GM18502 (cell line): Measurements from ENCODE around the gene VTCN1.
"Not testable (repeated sequence)": the region's sequence is repeated elsewhere in the genome, so short reads cannot be mapped to it uniquely, and the experiment has no call there.

ENCODE experiments used
- ATAC-seq: cut with Tn5 transposase; IDR thresholded peaks from one replicate; pipeline ENCODE4 v1.9.1; 2021; ENCODE audit warnings: mild to moderate bottlenecking; ENCODE audit not compliant: unreplicated experiment, poor library complexity

The VTCN1 gene

DNA sequence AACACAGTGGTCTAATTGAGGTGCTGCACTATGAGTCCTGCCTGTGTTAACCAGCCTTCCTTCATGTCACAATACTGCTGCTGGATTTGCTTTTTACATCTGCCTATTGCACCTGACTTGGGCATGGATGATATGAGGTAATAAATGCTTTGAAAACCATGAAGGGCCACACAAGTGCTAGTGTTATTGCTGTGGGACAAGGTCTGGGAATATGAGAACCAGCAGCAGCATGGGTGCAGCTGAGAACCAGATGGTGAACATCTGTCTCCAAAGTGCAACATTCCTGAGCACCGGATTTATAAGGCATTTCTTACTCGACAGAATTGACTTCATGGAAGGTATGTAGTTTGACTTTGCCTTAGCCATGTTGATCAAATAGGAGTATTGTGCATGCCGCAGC, 105.7 kb downstream of the VTCN1 start:
- ATAC-seq, result no peak

GRCh38 chr1:117101858-117102257, 108.9 kb downstream of the VTCN1 start:
- not testable (repeated sequence) for ATAC-seq

- ATAC-seq, result no peak
Measured at GRCh38 chr1:117101334-117101733, 109.4 kb downstream of the VTCN1 start.

DNA sequence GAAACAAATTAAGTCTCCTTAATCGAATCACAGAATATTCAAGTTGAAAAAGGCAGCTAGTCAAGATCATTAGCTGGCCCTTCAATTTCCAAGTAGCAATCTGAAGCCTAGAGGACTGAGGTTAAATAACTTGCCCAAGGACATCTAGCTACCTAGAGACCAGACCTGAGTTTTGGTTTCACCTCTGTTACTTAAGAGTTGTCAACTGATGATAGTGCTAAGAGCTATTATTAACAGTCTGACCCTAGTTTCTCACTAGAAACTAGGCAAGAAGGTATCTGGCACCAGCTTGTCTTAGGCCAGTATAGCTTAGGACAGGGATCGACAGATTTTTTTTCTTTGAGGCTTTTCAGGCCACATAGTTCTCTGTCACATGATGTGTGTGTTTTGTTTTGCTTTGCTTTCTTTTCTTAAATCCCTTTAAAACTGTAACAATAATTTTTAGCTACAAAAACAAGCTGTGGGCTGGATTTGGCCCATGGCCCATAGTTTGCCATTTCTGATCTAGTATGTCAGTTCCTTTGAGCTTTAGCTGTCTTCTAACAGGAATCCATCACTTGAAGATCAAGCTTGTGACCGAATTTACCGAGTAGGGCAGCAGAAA, 112.3 kb downstream of the VTCN1 start:
- ATAC-seq, result no peak

DNA sequence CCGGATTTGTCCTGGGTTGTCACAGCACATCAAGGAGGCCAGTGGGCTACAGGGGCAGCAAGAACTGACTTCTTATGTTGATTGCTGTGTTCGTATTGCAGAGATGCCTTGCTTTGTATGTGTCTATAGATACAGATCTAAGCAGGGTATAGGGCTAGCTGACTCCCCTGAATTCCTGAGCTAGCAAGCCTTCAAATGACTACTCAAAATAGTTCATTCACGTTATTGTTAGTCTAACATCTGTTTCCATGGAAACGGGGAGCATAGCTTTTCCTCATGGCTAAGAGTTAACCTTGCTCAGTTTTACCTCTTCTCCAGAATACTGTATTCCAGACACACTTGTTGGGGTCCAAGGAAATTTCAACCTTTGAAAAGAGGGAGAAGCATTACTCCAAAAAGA, 113.3 kb downstream of the VTCN1 start:
- no peak for ATAC-seq

GRCh38 chr1:117096951-117097408, 113.7 kb downstream of the VTCN1 start:
- ATAC-seq, result no peak

DNA sequence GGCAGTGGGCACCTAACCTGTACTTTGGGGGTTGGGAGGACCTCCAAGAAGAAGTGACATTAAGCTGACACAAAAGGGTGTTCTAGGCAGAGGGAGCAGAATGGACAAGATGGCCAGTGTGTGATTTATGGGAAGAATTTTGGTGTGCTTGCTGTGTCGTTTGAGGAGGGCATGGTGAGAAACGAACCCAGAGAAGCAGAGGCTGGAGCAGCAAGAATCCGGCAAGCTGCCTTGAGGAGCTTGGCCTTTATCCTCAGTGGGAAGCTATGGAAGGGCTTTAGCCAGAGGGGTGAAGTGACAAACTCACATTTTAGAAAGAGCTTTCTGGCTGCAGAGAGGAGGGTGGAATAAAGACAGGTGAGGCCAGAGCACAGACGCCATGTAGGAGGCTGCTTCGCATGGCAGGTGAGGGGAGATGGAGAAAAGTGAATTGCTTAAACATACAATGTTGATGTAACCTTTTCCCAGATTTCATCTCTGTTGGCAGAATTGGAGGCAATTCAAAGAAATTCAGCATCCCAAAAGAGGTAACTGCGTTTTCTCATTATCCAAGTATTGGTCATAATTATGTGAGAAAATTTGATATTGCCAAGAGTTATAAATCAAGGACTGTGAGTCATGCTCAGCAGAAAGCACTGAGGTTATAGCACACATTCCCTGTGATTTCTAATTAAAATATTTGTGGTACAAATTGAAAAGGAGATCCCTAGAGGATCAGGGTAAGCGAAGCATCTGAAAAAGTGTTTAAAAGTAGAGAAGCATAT, 115.7 kb downstream of the VTCN1 start:
- ATAC-seq, result no peak

DNA sequence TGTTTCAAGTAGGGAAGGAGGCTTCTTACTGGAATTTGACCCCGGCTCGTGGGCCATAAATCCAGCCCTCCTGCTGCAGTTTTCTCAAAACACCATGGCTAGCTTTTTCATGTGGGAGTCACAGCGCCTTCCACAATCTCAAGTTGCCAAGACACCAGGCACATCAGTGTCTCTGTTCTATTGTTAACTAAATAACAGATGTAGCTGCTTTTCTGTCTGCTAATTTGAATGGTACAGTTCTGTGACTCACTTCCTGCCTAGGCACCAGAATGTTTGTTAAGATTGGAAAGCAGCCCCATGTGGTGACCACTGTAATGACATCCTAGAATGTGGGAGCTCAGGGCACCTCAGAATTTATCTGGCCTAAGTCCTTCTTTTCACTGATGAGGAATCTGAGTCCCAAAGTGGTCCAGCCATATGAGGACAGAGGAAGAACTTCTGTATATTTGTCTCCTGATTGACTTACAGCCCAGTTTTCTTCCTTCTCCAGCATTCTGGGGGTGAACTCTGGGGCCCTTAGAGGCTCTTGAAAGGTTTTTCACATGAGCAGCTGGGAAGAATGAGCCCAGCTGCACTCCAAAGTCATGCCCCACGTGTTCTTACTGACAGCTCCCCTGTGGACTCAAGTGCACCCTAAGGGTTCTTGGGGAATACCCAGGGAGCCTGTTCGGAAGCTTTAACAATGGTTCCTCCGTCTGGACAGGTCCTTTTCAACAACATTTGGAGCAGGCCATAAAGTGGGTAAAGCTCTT, 116.7 kb downstream of the VTCN1 start:
- peak; percentile 87 for ATAC-seq
